AG08395 (cell line): Measurements from ENCODE around the gene CACNA2D1.
"Not testable (repeated sequence)": the region's sequence is repeated elsewhere in the genome, so short reads cannot be mapped to it uniquely, and the experiment has no call there.

Source experiments
- DNase-seq: peaks from one replicate; pipeline ENCODE4 v3.0.0; 2012; ENCODE audit warnings: mixed read lengths, low spot score

CACNA2D1 gene

DNA sequence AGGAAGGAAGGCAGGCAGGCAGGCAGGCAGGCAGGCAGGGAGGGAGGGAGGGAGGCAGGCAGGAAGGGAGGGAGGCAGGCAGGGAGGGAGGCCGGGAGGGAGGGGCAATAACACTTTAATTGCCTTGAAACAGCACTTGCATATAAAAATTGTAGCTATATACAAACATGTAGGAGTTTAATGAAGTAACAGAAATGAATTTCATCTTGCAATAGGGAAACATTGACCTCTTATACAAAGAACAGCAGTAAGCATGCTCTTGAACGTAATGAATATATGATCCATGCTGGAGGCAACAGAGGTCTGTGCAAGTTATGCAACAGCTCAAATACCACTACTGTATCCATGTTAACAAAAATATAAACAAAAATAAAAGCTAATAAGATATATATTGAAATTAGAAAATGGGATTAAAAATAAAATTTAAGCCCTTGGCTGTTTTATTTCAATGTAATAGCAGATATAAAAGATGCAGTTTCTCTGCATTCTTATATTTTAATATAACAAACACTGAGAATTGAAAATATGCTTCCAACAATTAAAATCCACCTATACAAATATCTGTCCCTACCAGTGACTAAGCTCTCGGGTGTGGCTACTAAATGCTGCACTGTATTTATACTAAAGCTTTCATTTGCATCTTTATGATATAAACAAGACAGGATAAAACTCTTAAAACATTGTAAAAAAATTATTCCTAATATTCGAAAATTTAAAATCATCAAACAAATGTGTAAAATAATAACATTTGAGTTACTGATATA, 50.3 kb downstream of the CACNA2D1 start:
- DNase-seq: no peak

- no peak for DNase-seq
Observed at GRCh38 chr7:82390936-82391335, 52.6 kb downstream of the CACNA2D1 start.

DNA sequence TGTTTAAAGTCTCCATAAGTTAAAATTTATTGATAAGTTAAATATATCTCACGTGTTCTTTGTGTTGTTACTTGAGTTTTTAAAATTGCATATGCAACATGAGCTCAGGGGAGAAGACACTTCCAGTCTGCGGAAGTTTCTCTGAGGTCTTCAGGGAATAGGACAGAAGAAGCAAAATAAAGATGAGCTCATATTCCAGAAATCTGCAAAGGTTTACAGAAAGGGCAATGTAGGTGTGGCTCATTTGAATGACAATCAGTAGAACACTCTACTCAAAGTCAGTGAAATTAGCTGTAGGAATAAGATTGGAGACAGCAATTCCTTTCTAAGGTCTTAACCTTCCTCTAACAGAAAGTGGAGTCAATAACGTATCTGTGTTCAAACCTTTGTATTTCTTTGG, 53.7 kb downstream of the CACNA2D1 start:
- no peak for DNase-seq

DNA sequence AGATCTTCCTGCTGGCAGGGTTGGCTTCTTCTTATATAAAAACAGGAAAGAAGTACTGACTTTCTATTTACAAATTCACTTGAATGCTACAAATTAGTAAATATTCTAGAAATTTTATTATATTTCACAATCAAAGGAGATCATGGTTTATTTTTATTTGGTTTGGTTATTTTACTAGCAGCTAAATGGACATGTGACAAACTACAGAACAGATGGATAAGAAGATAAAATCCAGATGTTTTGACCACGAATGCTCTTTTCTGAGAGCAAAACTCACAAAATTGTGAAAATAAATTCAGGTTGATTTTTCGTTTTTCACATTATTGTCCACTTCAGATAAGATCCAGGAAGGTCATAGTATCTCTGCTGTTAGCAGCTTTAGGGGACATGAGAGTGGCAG, 55.4 kb downstream of the CACNA2D1 start:
- no peak for DNase-seq

DNA sequence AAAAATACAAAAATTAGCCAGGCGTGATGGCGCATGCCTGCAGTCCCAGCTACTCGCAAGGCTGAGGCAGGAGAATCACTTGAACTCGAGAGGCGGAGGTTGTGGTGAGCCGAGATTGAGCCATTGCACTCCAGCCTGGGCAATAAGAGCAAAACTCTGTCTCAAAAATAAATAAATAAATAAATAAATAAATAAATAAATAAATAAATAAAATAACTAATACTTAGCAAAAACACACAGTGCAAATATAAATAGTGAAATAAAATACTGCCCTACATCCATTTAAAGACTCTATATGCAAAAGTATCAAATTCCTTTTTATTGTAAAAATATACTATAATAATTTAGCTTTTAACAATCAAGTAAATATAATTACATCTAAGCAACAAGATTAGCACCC, 57.0 kb downstream of the CACNA2D1 start:
- DNase-seq: not testable (repeated sequence)

- DNase-seq: no peak
Observed at GRCh38 chr7:82384779-82385178, 58.8 kb downstream of the CACNA2D1 start.

DNA sequence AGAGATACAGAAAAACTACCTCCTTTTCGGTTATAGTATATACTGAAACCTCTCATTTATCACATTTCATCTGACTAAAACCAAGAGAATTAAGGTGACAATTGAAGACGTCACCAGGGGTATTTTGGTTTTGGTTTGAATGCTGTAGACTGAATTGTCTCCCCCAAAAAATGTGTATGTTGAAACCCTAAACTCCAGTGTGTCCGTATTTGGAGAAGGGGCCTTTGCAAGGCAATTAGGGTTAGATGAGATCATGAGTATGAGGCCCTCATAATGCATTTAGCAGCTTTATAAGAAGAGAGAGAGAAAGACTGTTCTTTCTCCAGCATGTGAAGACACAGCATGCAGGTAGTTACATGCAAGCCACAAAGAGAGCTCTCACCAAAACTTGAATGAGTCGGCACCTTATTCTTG, 59.5 kb downstream of the CACNA2D1 start:
- no peak for DNase-seq

DNA sequence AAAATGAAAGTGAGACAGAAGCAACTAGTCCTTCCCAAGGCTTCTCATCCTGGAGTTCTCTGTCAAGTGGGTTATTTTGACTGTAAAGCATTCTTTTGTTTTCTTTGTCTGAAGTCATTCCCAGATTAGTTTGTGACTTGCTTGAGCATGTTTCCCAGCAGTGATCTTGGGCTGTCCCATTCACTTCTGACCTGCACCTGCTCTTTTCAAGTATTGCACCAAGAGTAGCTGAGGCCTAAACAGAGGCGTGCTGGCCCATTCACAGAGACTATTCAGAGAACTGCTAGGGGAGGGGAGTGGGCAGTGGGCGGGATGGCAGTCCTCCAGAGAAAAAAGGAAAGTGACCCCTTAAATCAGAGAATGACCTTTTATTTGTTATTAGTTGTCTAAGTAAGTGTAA, 61.3 kb downstream of the CACNA2D1 start:
- no peak for DNase-seq

GRCh38 chr7:82376739-82377138, 66.8 kb downstream of the CACNA2D1 start:
- DNase-seq: no peak

GRCh38 chr7:82375713-82376112, 67.9 kb downstream of the CACNA2D1 start:
- DNase-seq: no peak

GRCh38 chr7:82375129-82375528, 68.4 kb downstream of the CACNA2D1 start:
- DNase-seq: no peak

DNA sequence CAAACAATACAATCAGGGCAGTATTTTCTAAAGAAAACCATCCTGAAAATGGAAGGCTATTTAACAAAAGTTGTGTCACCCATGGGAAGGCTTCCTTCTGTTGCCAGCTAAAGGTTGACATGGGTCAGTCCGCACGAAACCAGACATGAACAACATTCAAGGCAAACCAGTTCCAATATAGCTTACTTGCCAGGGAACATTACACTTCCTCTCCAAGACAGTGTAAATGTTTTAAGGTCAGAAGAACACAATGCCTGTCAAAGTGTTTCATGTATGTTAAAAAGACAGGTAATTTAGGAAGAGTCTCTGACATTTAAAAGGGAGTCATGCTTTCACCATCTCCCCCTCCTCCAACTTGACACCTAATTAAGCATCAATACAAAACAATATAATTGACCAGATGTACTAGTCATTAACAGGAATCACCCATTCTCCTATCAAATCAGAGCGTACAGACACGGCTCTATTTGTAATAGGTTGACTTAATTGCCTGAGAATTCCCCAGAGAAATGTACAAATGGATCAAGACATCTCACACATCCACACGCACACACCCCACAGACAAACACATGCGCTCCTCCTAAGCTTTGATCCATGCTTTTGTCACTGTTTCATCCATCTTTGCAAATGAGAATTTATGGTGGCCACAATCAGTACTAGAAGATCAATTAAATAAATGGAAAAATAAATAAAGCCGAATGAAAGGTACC, 69.5 kb downstream of the CACNA2D1 start:
- no peak for DNase-seq

DNA sequence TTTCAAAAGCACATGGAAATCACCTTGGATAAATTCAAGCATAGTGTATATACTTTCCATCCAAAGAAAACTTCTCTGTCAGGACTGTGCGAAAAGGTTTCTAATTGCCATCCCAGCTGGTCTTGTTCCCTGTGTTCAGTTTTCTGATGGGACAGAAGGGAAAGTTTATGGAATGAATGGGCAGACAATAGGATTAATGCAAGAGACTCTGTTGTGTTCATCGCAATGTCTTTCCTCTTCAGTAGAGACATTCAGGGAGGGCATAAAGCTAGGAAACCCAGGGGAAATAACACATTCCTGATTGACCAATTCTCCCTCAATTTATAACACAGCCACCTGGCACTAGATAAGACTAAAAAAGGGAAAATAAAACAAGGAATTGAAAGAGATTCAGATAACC, 78.9 kb downstream of the CACNA2D1 start:
- DNase-seq: no peak

DNA sequence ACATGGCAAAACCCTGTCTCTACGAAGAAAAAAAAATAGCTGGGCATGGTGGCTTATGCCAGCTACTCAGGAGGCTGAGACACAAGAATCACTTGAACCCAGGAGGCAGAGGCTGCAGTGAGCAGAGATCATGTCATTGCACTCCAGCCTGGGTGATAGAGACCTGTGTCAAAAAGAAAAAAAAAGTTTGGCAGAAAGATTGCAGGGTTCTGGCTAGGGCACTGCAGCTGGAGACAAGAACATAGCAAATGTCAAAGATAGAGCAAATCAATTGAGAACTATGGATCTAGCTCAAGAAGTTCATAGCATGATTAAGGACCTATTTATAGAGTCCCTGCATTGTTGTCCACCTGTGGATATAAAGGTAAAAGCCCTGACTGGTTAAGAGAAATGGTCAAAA, 79.5 kb downstream of the CACNA2D1 start:
- no peak for DNase-seq

GRCh38 chr7:82362129-82362706, 81.4 kb downstream of the CACNA2D1 start:
- DNase-seq: peak; percentile 8

- DNase-seq: no peak
Observed at GRCh38 chr7:82360591-82361368, 82.8 kb downstream of the CACNA2D1 start.

DNA sequence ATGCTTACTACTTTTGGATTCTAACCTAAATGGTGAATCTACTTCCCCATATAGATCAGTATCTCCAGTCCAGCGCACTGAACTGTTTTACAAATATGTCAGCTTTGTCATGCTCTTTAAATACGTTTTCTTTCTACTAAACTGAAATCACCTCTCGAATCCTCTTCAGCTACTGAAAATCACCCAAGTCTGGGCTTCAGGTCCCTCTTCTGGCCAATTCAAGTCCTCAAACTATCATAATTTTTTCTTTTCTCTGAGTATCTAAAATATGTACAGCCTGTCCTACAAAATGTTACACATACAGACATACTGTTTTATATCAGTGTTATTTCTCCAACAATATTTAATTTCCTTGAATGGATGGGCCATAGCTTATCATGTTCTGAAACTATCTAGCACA, 84.2 kb downstream of the CACNA2D1 start:
- no peak for DNase-seq

- no peak for DNase-seq
Observed at GRCh38 chr7:82358923-82359322, 84.7 kb downstream of the CACNA2D1 start.

DNA sequence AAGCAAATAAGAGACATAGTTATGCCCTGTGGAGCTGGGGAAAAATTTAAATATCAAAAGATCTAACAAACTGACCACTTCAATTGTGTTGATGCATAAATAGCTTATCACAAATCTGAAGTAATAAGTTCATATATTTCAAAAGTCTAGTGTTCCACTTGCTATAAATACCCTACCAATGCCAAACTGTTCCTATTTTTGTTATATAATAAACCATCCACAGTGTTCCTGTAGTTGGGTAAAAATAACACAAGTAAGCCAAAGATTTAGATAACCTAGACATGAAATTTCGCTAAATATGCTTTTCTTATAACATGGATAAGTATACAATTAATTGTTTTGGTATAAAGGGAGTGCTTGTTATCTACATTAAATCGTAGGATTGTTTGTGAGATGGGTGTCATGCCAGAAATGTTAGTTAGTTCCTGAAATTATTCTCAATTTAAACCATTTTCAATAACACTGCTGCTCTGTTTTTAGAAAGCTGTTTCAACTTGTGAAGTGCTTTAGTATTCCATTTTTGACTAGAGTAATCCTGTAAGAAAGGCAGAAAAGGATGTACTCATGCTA, 85.5 kb downstream of the CACNA2D1 start:
- DNase-seq: no peak

- no peak for DNase-seq
Observed at GRCh38 chr7:82348251-82348650, 95.3 kb downstream of the CACNA2D1 start.

- DNase-seq: no peak
Observed at GRCh38 chr7:82347808-82348207, 95.8 kb downstream of the CACNA2D1 start.

- no peak for DNase-seq
Observed at GRCh38 chr7:82345886-82346285, 97.7 kb downstream of the CACNA2D1 start.
